ENCODE results near the gene TFEC.
"Not testable (repeated sequence)": the region's sequence is repeated elsewhere in the genome, so short reads cannot be mapped to it uniquely, and the experiment has no call there.

Gene TFEC

GRCh38 chr7:116030651-116031276 lies at the start of gene TFEC:
TFEC (minus strand) TSS chr7:116030763; CDS start chr7:115984441, 46,322 bp downstream.
- no peak for DNase-seq (ENCODE audit: low read depth)

- no peak for DNase-seq (ENCODE audit: low read depth)
Measured at GRCh38 chr7:116075351-116076145, 45.0 kb upstream of the TFEC start.

GRCh38 chr7:116071629-116072028 lies 41.1 kb upstream of the TFEC start:
- DNase-seq (ENCODE audit: low read depth), result no peak

GRCh38 chr7:116064179-116064578 lies 33.6 kb upstream of the TFEC start:
- no peak for DNase-seq (ENCODE audit: low read depth)

GRCh38 chr7:116062666-116063065 lies 32.1 kb upstream of the TFEC start:
- DNase-seq (ENCODE audit: low read depth), result no peak

- no peak for DNase-seq (ENCODE audit: low read depth)
Measured at GRCh38 chr7:116052006-116052405, 21.4 kb upstream of the TFEC start.

- DNase-seq (ENCODE audit: low read depth), result not testable (repeated sequence)
Measured at GRCh38 chr7:116047261-116047660, 16.7 kb upstream of the TFEC start.

- DNase-seq (ENCODE audit: low read depth), result no peak
Measured at GRCh38 chr7:116045532-116045931, 15.0 kb upstream of the TFEC start.

GRCh38 chr7:116041615-116042014 lies 11.1 kb upstream of the TFEC start:
- DNase-seq (ENCODE audit: low read depth), result no peak

GRCh38 chr7:116037401-116037800 lies 6.8 kb upstream of the TFEC start:
- no peak for DNase-seq (ENCODE audit: low read depth)

GRCh38 chr7:116034411-116034810 lies 3.8 kb upstream of the TFEC start:
- DNase-seq (ENCODE audit: low read depth), result no peak

- DNase-seq (ENCODE audit: low read depth), result no peak
Measured at GRCh38 chr7:116032886-116033285, 2.3 kb upstream of the TFEC start.

- DNase-seq (ENCODE audit: low read depth), result no peak
Measured at GRCh38 chr7:116028787-116029186, 1.8 kb downstream of the TFEC start.

- DNase-seq (ENCODE audit: low read depth), result no peak
Measured at GRCh38 chr7:116027786-116028185, 2.8 kb downstream of the TFEC start.

- peak; percentile 46 for DNase-seq (ENCODE audit: low read depth)
Measured at GRCh38 chr7:116024826-116025809, 5.4 kb downstream of the TFEC start.

GRCh38 chr7:116021237-116021636 lies 9.3 kb downstream of the TFEC start:
- no peak for DNase-seq (ENCODE audit: low read depth)

GRCh38 chr7:116018731-116019130 lies 11.8 kb downstream of the TFEC start:
- DNase-seq (ENCODE audit: low read depth), result no peak

- no peak for DNase-seq (ENCODE audit: low read depth)
Measured at GRCh38 chr7:116013675-116014074, 16.9 kb downstream of the TFEC start.

GRCh38 chr7:116011584-116011983 lies 19.0 kb downstream of the TFEC start:
- no peak for DNase-seq (ENCODE audit: low read depth)

GRCh38 chr7:116004762-116005161 lies 25.8 kb downstream of the TFEC start:
- not testable (repeated sequence) for DNase-seq (ENCODE audit: low read depth)

GRCh38 chr7:115997221-115997620 lies 33.3 kb downstream of the TFEC start:
- peak; percentile 3 for DNase-seq (ENCODE audit: low read depth)

- no peak for DNase-seq (ENCODE audit: low read depth)
Measured at GRCh38 chr7:115995701-115996100, 34.9 kb downstream of the TFEC start.

All from non-pigmented ciliary epithelial cell (primary cell).